Right cardiac atrium (tissue), 5 donors: ENCODE data around the gene PPM1M. TPM values are rescaled to one million over a fixed set of nuclear protein-coding genes. Genes with fewer than 3 reads are reported as not detected.
A peak's percentile ranks its signal among the peaks of the same experiment; 100 is the strongest.

Source experiments
- ATAC-seq, 2 donors: fragments of 200-7000 bp; cut with Tn5 transposase; one replicate each; pipeline versions ENCODE4 v1.8.0 to v1.9.1; 2020; ENCODE audit warnings: moderate library complexity in 2 of 2, mild to moderate bottlenecking in 1 of 2
- DNase-seq, 3 donors: peaks; one replicate each; pipeline ENCODE4 v3.0.0-alpha.2; 2020
- H3K27ac ChIP-seq: one replicate; pipeline ENCODE4 v1.5.1; 2013; ENCODE audit warnings: mild to moderate bottlenecking, low read length, control low read depth, moderate library complexity
- H3K27me3 ChIP-seq: one replicate; pipeline ENCODE4 v1.6.1; 2013; ENCODE audit not compliant: control insufficient read depth, insufficient read depth
- H3K4me1 ChIP-seq: one replicate; pipeline ENCODE4 v1.6.1; 2013; ENCODE audit warnings: low read length; ENCODE audit not compliant: control insufficient read depth, insufficient read depth
- H3K4me3 ChIP-seq: one replicate; pipeline ENCODE4 v1.5.1; 2013; ENCODE audit warnings: low read length, control low read depth
- H3K9me3 ChIP-seq: one replicate; pipeline ENCODE4 v1.6.1; 2013; ENCODE audit warnings: low read length; ENCODE audit not compliant: control insufficient read depth
- WGBS: extraction: QIAGEN DNeasy Blood & Tissue Kit; methylation state at CpG from one replicate; pipeline ENCODE4 v1.1.7; 2013; 5-methylcytosine and 5-hydroxymethylcytosine counted together
- intact Hi-C, 4 donors: fragments of 100-400 bp; cut with DNase I; formaldehyde crosslinking; loops; one replicate each; pipeline versions ENCODE4 v1.11.0 to v1.14.0; 2022 to 2023
- long read RNA-seq, 4 donors: library from polyadenylated mRNA; unstranded; transcript quantifications; one replicate each; pipeline ENCODE4 v2.0.0, GENCODE V29; 2020 to 2021
- polyA plus RNA-seq: library from polyadenylated mRNA; stranded (reverse); fragments of 200-250 nt; gene quantifications from one replicate; pipeline ENCODE4 v1.2.3, GENCODE V29; 2013
- total RNA-seq, 4 donors: library from RNA; stranded (reverse); fragmentation: NEBNext Ultra II Directional; extraction: Animal tissue kit (Norgen Biotek cat#: 25700); gene quantifications; one replicate each; pipeline ENCODE4 v1.2.1, GENCODE V29; 2021
- donor health status: healthy with polysubstance abuse.
- donor health status: DM: no; HTN: yes; CAD: no.
- donor health status: DM: no; HTN: no; CAD: no.
- donor health status: DM: no; HTN: yes; CAD: no; lungs with severe emphysema.
- donor health status: DM: yes; HTN: yes; CAD: no.

The PPM1M gene
- total RNA-seq (10 to 100 TPM; 11.3 to 16.3 (median 14.7) TPM), polyA plus RNA-seq (9.5 TPM)
- long read RNA-seq, donor 1, transcript PPM1M-202 (10 exons, 2,193 nt): major isoform, 31 of 56 reads
- long read RNA-seq, donor 1, partial matches to known transcripts: 4 of 56 reads
- long read RNA-seq, donor 1, other reads (novel, unspliced or antisense): 21 of 56 reads
- long read RNA-seq, donor 2, transcript PPM1M-202 (10 exons, 2,193 nt): major isoform, 15 of 23 reads
- long read RNA-seq, donor 2, partial matches to known transcripts: 1 of 23 reads
- long read RNA-seq, donor 2, other reads (novel, unspliced or antisense): 7 of 23 reads
- long read RNA-seq, donor 3, transcript PPM1M-202 (10 exons, 2,193 nt): major isoform, 39 of 54 reads
- long read RNA-seq, donor 3, partial matches to known transcripts: 2 of 54 reads
- long read RNA-seq, donor 3, other reads (novel, unspliced or antisense): 12 of 54 reads
- long read RNA-seq, donor 4, transcript PPM1M-202 (10 exons, 2,193 nt): major isoform, 8 of 19 reads
- long read RNA-seq, donor 4, partial matches to known transcripts: 2 of 19 reads
- long read RNA-seq, donor 4, other reads (novel, unspliced or antisense): 9 of 19 reads

- WGBS: under 1% methylated on average over 98 of the region's 98 CpGs
Measured at GRCh38 chr3:52245322-52246263, at the start of gene PPM1M. TSS of gene PPM1M (plus strand) at chr3:52245759. CDS start at chr3:52245825, 66 bp downstream.

GRCh38 chr3:52195823-52196331, 49.7 kb upstream of the PPM1M start:
- ATAC-seq (peak in 1 of 2 donors; percentile 4), DNase-seq (peak in 2 of 3 donors; percentile 50 to 71)
- Histone ChIP-seq H3K27me3 (no peaks in the 10 kb centered on the region), H3K4me1 (peaks cover 14% of the 10 kb centered on the region), H3K4me3 (no peak overlapping the region), H3K9me3 (no peaks in the 10 kb centered on the region), H3K27ac (peak overlapping the region; percentile 30)
- 64% methylated on average over 10 of the region's 10 CpGs for WGBS
- intact Hi-C loops: no loop called here

More at GRCh38 chr3:52245322-52246263, at the start of gene PPM1M:
- H3K4me1 ChIP-seq: no peaks in the 10 kb centered on the region
- DNase-seq (peak; percentile 64 to 86 (median 84)), ATAC-seq (peak; percentile 61 to 68)
- H3K27me3 ChIP-seq: no peaks in the 10 kb centered on the region
- peak within 1 kb of the TSS; percentile 62 for H3K4me3 ChIP-seq
- intact Hi-C loops: loop anchor here in 1 of 4 donors (5.0 kb wide), 1 partner anchor 37 kb away; no protein-coding TSS in a partner anchor
- peak within 1 kb of the TSS; percentile 67 for H3K27ac ChIP-seq
- H3K9me3 ChIP-seq: no peaks in the 10 kb centered on the region

- DNase-seq (peak in 1 of 3 donors; percentile 71), ATAC-seq (peak; percentile 2)
- no peaks in the 10 kb centered on the region for H3K27me3 ChIP-seq
- 57% methylated on average over 3 of the region's 3 CpGs for WGBS
- H3K4me1 ChIP-seq: peaks cover 14% of the 10 kb centered on the region
- no peaks in the 10 kb centered on the region for H3K9me3 ChIP-seq
- H3K4me3 ChIP-seq: no peak overlapping the region
- no peak overlapping the region for H3K27ac ChIP-seq
- intact Hi-C loops: no loop called here
Measured at GRCh38 chr3:52196977-52197376, 48.6 kb upstream of the PPM1M start.

DNA sequence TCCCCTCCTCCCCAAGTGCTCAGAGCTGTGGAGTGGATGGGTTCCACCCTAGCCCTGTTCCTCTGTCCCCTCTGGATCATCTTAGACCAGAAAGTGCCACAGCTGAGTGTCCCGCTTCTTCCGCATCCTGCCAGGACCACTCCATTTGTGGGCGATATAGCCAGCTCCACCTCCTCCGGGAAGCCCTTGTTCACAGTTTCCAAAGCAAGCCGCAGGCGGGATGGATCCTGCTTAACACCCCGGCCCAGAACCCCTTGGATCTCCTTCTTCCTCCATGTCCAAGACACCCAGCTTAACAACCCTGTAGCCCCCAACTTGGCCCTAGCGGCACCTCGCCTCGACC, 48.1 kb upstream of the PPM1M start:
- H3K9me3 ChIP-seq: no peaks in the 10 kb centered on the region
- DNase-seq (no peak), ATAC-seq (peak; percentile 2 to 6)
- H3K27ac ChIP-seq: peak overlapping the region; percentile 63
- H3K4me1 ChIP-seq: peaks cover 14% of the 10 kb centered on the region
- H3K4me3 ChIP-seq: peak overlapping the region; percentile 67
- 37% methylated on average over 10 of the region's 10 CpGs for WGBS
- no peaks in the 10 kb centered on the region for H3K27me3 ChIP-seq
- intact Hi-C loops: no loop called here

- ATAC-seq: peak; percentile 88
- Histone ChIP-seq H3K27ac (peak within 1 kb of the TSS; percentile 63), H3K9me3 (no peaks in the 10 kb centered on the region), H3K4me3 (peak within 1 kb of the TSS; percentile 67), H3K27me3 (no peaks in the 10 kb centered on the region), H3K4me1 (peaks cover 14% of the 10 kb centered on the region)
- WGBS: 1% methylated on average over 71 of the region's 71 CpGs
- intact Hi-C loops: no loop called here
- DNase-seq: peak; percentile 93 to 98 (median 98)
Measured at GRCh38 chr3:52197842-52198625, 47.5 kb upstream of the PPM1M start, which contains the start of gene ALAS1. TSS of gene ALAS1 (plus strand) at chr3:52198160. CDS start at chr3:52199242, 1,082 bp downstream.

- peaks cover 14% of the 10 kb centered on the region for H3K4me1 ChIP-seq
- no peaks in the 10 kb centered on the region for H3K9me3 ChIP-seq
- no peaks in the 10 kb centered on the region for H3K27me3 ChIP-seq
- DNase-seq (peak in 1 of 3 donors; percentile 10), ATAC-seq (no peak)
- H3K27ac ChIP-seq: no peak overlapping the region
- intact Hi-C loops: no loop called here
- peak overlapping the region; percentile 67 for H3K4me3 ChIP-seq
- WGBS: 37% methylated on average over 14 of the region's 14 CpGs
Measured at GRCh38 chr3:52198643-52199608, 46.6 kb upstream of the PPM1M start.

GRCh38 chr3:52200981-52201679, 44.4 kb upstream of the PPM1M start:
- Histone ChIP-seq H3K9me3 (no peaks in the 10 kb centered on the region), H3K4me3 (no peak overlapping the region), H3K27ac (no peak overlapping the region), H3K27me3 (no peaks in the 10 kb centered on the region), H3K4me1 (peaks cover 14% of the 10 kb centered on the region)
- 90% methylated on average over 5 of the region's 5 CpGs for WGBS
- DNase-seq (no peak), ATAC-seq (no peak)
- intact Hi-C loops: no loop called here

GRCh38 chr3:52202384-52203077, 43.0 kb upstream of the PPM1M start:
- Histone ChIP-seq H3K27me3 (no peaks in the 10 kb centered on the region), H3K4me3 (no peak overlapping the region), H3K9me3 (no peaks in the 10 kb centered on the region), H3K4me1 (peaks cover 8% of the 10 kb centered on the region), H3K27ac (no peak overlapping the region)
- peak in 1 of 3 donors; percentile 22 for DNase-seq
- 80% methylated on average over 4 of the region's 4 CpGs for WGBS
- no peak for ATAC-seq
- intact Hi-C loops: no loop called here
